ENCODE measurements around the gene CBFA2T2.

Gene CBFA2T2

GRCh38 chr20:33688938-33689424 is 199.1 kb downstream of the CBFA2T2 start:
- TF ChIP-seq, protein P1, sequence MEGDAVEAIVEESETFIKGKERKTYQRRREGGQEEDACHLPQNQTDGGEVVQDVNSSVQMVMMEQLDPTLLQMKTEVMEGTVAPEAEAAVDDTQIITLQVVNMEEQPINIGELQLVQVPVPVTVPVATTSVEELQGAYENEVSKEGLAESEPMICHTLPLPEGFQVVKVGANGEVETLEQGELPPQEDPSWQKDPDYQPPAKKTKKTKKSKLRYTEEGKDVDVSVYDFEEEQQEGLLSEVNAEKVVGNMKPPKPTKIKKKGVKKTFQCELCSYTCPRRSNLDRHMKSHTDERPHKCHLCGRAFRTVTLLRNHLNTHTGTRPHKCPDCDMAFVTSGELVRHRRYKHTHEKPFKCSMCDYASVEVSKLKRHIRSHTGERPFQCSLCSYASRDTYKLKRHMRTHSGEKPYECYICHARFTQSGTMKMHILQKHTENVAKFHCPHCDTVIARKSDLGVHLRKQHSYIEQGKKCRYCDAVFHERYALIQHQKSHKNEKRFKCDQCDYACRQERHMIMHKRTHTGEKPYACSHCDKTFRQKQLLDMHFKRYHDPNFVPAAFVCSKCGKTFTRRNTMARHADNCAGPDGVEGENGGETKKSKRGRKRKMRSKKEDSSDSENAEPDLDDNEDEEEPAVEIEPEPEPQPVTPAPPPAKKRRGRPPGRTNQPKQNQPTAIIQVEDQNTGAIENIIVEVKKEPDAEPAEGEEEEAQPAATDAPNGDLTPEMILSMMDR (IDR thresholded peaks at IDR 0.05; ENCODE audit: unreplicated experiment in 3 of 3): no peak
- Mint-ChIP-seq H3K4me1 (peaks cover 12% of the 10 kb centered on the region), H3K9me3 (no peaks in the 10 kb centered on the region), H3K36me3 (ENCODE audit: low read depth) (no peaks in the 10 kb centered on the region), H3K27ac (no peak overlapping the region), H3K27me3 (ENCODE audit: low read depth) (no peaks in the 10 kb centered on the region), H3K4me3 (no peak overlapping the region)

DNA sequence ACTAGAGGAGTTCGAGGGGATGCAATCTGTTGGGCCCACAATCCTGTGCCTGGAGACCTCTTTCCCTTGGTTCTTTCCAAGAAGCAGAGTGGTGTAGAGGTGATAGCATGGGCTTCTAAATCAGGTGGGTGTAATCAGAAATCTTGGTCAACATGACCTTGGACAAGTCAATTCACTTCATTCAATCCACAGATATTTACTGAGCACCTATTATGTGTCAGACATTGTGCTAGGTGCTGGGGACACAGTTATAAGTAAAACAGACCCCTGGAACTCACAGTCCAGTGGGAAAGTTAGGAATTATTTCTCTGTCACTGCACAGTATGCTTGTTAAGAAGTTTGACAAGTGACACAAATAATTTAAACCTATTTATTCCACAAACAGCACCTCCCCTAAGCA is 199.6 kb downstream of the CBFA2T2 start:
- TF ChIP-seq, protein P1 (IDR thresholded peaks at IDR 0.05; ENCODE audit: unreplicated experiment in 3 of 3): no peak
- no peaks in the 10 kb centered on the region for H3K36me3 Mint-ChIP-seq (ENCODE audit: low read depth)
- no peak overlapping the region for H3K27ac Mint-ChIP-seq
- peaks cover 17% of the 10 kb centered on the region for H3K4me1 Mint-ChIP-seq
- H3K9me3 Mint-ChIP-seq: no peaks in the 10 kb centered on the region
- H3K27me3 Mint-ChIP-seq (ENCODE audit: low read depth): no peaks in the 10 kb centered on the region
- no peak overlapping the region for H3K4me3 Mint-ChIP-seq

DNA sequence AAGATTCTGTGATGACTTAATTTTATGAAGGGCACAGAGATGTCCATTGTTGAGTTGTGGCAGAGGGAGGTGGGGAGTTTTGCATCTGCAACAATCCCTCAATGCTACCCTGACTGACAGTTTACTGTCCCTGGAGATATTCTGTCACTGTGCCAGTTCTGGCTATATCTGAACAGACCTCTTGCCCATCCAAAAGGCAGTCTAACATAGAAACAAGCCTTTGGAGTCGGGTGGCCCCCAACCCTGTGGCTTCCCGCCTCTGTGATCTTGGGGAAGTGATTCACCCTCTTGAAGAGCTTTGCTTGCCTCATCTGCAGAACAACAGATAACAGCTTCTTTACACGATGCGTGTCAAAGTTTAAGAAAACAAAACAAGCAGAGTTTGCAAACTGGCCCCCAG is 200.1 kb downstream of the CBFA2T2 start:
- peaks cover 15% of the 10 kb centered on the region for H3K4me1 Mint-ChIP-seq
- H3K36me3 Mint-ChIP-seq (ENCODE audit: low read depth): no peaks in the 10 kb centered on the region
- TF ChIP-seq, protein P1 (IDR thresholded peaks at IDR 0.05; ENCODE audit: unreplicated experiment in 3 of 3): no peak
- no peaks in the 10 kb centered on the region for H3K9me3 Mint-ChIP-seq
- H3K4me3 Mint-ChIP-seq: no peak overlapping the region
- no peak overlapping the region for H3K27ac Mint-ChIP-seq
- no peaks in the 10 kb centered on the region for H3K27me3 Mint-ChIP-seq (ENCODE audit: low read depth)

- Mint-ChIP-seq H3K9me3 (peaks cover 7% of the 10 kb centered on the region), H3K27me3 (ENCODE audit: low read depth) (no peaks in the 10 kb centered on the region), H3K4me1 (peaks cover 18% of the 10 kb centered on the region), H3K27ac (peak overlapping the region in 1 of 3 experiments; percentile 32), H3K4me3 (no peak overlapping the region), H3K36me3 (ENCODE audit: low read depth) (peaks cover 4% of the 10 kb centered on the region)
- TF ChIP-seq, protein P1 (IDR thresholded peaks at IDR 0.05; ENCODE audit: unreplicated experiment in 3 of 3): no peak
These were observed 203.4 kb downstream of the CBFA2T2 start for GRCh38 chr20:33693289-33693688.

- TF ChIP-seq, protein P1 (IDR thresholded peaks at IDR 0.05; ENCODE audit: unreplicated experiment in 3 of 3): no peak
- Mint-ChIP-seq H3K4me3 (no peak overlapping the region), H3K27me3 (ENCODE audit: low read depth) (peaks cover 3% of the 10 kb centered on the region), H3K4me1 (peaks cover 18% of the 10 kb centered on the region), H3K27ac (peak overlapping the region; percentile 26 to 59 (median 56)), H3K36me3 (ENCODE audit: low read depth) (peaks cover 4% of the 10 kb centered on the region), H3K9me3 (peaks cover 8% of the 10 kb centered on the region)
These were observed 204.1 kb downstream of the CBFA2T2 start for GRCh38 chr20:33693741-33694638.
